PC-9 (cell line): Measurements from ENCODE around the gene CNOT6L. TPM values are rescaled to one million over a fixed set of nuclear protein-coding genes. Genes with fewer than 3 reads are reported as not detected.

Experiments used
- BruUV-seq: library from RNA; stranded (reverse); fragments of 400-500 nt; replicated peaks from 2 replicates; lab custom pipeline; 2021; lab: Mats Ljungman, UMichigan
- CTCF ChIA-PET: fragments of 300-600 bp; sonication (Branson Sonifier 250); formaldehyde crosslinking; loops from one replicate; lab custom pipeline; 2022; ENCODE audit warnings: antibody characterized with exemption; lab: Charles Lee
- POLR2A ChIA-PET: fragments of 300-600 bp; sonication (Branson Sonifier 250); formaldehyde crosslinking; loops from one replicate; lab custom pipeline; 2022; ENCODE audit warnings: antibody characterized with exemption; ENCODE audit not compliant: unreplicated experiment; lab: Charles Lee
- DNase-seq, 2 experiments: peaks; one replicate each; pipeline versions ENCODE4 v3.0.0 to v3.0.0-alpha.2; 2015 to 2022; ENCODE audit warnings: mixed read lengths in 1 of 2
- H2AFZ ChIP-seq: fragments of 200-600 bp; sonication (generic); 2 replicates; pipeline ENCODE4 v1.8.1; 2017; ENCODE audit warnings: antibody characterized with exemption
- H3F3A ChIP-seq: fragments of 200-600 bp; sonication (generic); 2 replicates; pipeline ENCODE4 v1.8.1; 2017; ENCODE audit warnings: antibody characterized with exemption, mild to moderate bottlenecking, low read depth; ENCODE audit not compliant: insufficient read depth
- H3K27ac ChIP-seq: fragments of 200-600 bp; sonication (generic); 2 replicates; pipeline ENCODE4 v1.6.1; 2016; ENCODE audit warnings: mixed run types
- H3K27me3 ChIP-seq: fragments of 200-600 bp; sonication (generic); 2 replicates; pipeline ENCODE4 v1.6.1; 2016; ENCODE audit warnings: low read depth, mixed run types; ENCODE audit not compliant: insufficient read depth
- H3K36me3 ChIP-seq: fragments of 200-600 bp; sonication (generic); 2 replicates; pipeline ENCODE4 v1.6.1; 2016; ENCODE audit warnings: low read depth, mixed run types
- H3K4me1 ChIP-seq: fragments of 200-600 bp; sonication (generic); replicated peaks from 2 replicates; pipeline ENCODE4 v1.6.1; 2016; ENCODE audit warnings: mixed run types; ENCODE audit not compliant: insufficient read depth
- H3K4me2 ChIP-seq: fragments of 200-600 bp; sonication (generic); 2 replicates; pipeline ENCODE4 v1.6.1; 2017; ENCODE audit warnings: mixed run types
- H3K4me3 ChIP-seq: fragments of 200-600 bp; sonication (generic); 2 replicates; pipeline ENCODE4 v1.6.1; 2016; ENCODE audit warnings: mixed run types
- H3K79me2 ChIP-seq: fragments of 200-600 bp; sonication (generic); 2 replicates; pipeline ENCODE4 v1.6.1; 2017; ENCODE audit warnings: low read depth, mixed run types
- H3K9me2 ChIP-seq: fragments of 200-600 bp; sonication (generic); 2 replicates; pipeline ENCODE4 v1.8.1; 2017; ENCODE audit warnings: mild to moderate bottlenecking; ENCODE audit not compliant: insufficient read depth
- H3K9me3 ChIP-seq: fragments of 200-600 bp; sonication (generic); 2 replicates; pipeline ENCODE4 v1.8.1; 2016; ENCODE audit warnings: low read depth; ENCODE audit not compliant: insufficient read depth
- H4K20me1 ChIP-seq: fragments of 200-600 bp; sonication (generic); 2 replicates; pipeline ENCODE4 v1.8.1; 2017; ENCODE audit not compliant: insufficient read depth
- CTCF ChIP-seq: fragments of 200-600 bp; sonication (generic); conservative IDR thresholded peaks from 2 replicates; pipeline ENCODE4 v1.6.1; 2017; ENCODE audit warnings: mixed run types, antibody characterized with exemption, mild to moderate bottlenecking, moderate library complexity
- EZH2 ChIP-seq: fragments of 200-600 bp; sonication (generic); IDR thresholded peaks from 2 replicates; pipeline ENCODE4 v1.8.0; 2017; ENCODE audit warnings: antibody characterized with exemption, low read depth
- intact Hi-C: fragments of 100-400 bp; cut with micrococcal nuclease; formaldehyde crosslinking; loops from one replicate; pipeline ENCODE4 v1.10.0; 2022; ENCODE audit not compliant: unreplicated experiment
- total RNA-seq: library from RNA; stranded (reverse); gene quantifications from 2 replicates; pipeline ENCODE4 v1.2.3, GENCODE V29; 2021

The CNOT6L gene
- total RNA-seq, 1 experiment from 2014 or later: 26.7 TPM

DNA sequence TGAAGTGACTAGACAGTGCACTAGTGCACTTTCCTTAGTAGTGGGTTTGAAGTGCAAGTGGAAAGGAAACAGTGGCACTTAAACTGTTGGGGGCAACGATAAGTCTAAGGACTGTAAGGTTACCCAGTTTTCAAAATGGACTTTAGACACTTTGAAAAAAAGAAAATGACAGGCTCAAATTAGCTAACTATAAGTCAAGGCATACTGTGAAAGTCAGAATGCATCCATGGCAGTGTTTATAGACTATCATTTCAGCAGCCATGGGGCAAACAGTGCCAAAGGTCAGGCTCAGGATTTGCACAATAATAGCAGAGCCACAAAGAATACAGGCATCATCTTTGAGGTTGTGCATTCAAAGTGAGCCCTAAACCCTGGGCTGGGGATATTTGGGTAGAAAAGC is 109.1 kb downstream of the CNOT6L start:
- no peak overlapping the region for H3K27ac ChIP-seq
- H3K9me2 ChIP-seq: no peaks in the 10 kb centered on the region
- no TSS peak for BruUV-seq
- no peak overlapping the region for H2AFZ ChIP-seq
- no peaks in the 10 kb centered on the region for H4K20me1 ChIP-seq
- ChIA-PET POLR2A (no interaction called here), CTCF (no interaction called here)
- no peaks in the 10 kb centered on the region for H3K9me3 ChIP-seq
- H3K36me3 ChIP-seq: no peaks in the 10 kb centered on the region
- no peak overlapping the region for H3K4me3 ChIP-seq
- intact Hi-C loops: no loop called here
- no peaks in the 10 kb centered on the region for H3F3A ChIP-seq
- no peaks in the 10 kb centered on the region for H3K4me1 ChIP-seq
- TF ChIP-seq EZH2 (no peak), CTCF (no peak)
- no peak overlapping the region for H3K4me2 ChIP-seq
- no peak for DNase-seq
- H3K79me2 ChIP-seq: no peaks in the 10 kb centered on the region
- H3K27me3 ChIP-seq: no peaks in the 10 kb centered on the region

DNA sequence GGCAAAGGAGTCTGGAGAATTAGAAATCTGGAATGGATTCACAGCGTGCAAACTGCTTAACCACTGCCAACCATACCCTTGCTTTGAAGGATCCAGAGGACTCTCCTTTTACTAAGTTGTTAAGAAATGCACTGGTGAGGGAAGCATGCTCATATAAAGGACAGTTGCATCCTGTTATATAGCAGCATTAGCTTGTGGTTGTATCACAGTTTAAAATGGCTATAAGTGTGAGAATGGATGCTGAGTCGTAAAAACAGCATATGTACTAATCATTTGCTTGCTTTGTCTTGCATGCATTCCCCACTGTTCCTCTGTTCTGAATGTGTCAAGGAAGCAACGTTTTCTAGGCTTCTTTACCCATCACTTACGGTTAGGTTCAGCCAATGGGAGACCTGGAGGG is 112.5 kb downstream of the CNOT6L start:
- intact Hi-C loops: no loop called here
- no peak overlapping the region for H3K4me3 ChIP-seq
- H3K4me1 ChIP-seq: no peaks in the 10 kb centered on the region
- H3K27ac ChIP-seq: no peak overlapping the region
- no peaks in the 10 kb centered on the region for H3K9me2 ChIP-seq
- H3K27me3 ChIP-seq: no peaks in the 10 kb centered on the region
- TF ChIP-seq CTCF: no peak
- TF ChIP-seq EZH2: no peak
- ChIA-PET POLR2A (no interaction called here), CTCF (no interaction called here)
- no peak overlapping the region for H3K4me2 ChIP-seq
- H2AFZ ChIP-seq: no peak overlapping the region
- no peaks in the 10 kb centered on the region for H3F3A ChIP-seq
- no peaks in the 10 kb centered on the region for H4K20me1 ChIP-seq
- no peak for DNase-seq
- H3K36me3 ChIP-seq: no peaks in the 10 kb centered on the region
- no peaks in the 10 kb centered on the region for H3K79me2 ChIP-seq
- BruUV-seq: no TSS peak
- H3K9me3 ChIP-seq: no peaks in the 10 kb centered on the region

- H3K36me3 ChIP-seq: no peaks in the 10 kb centered on the region
- H3K79me2 ChIP-seq: no peaks in the 10 kb centered on the region
- H3K9me3 ChIP-seq: no peaks in the 10 kb centered on the region
- no peaks in the 10 kb centered on the region for H3K27me3 ChIP-seq
- no peak overlapping the region for H2AFZ ChIP-seq
- H3K4me2 ChIP-seq: no peak overlapping the region
- 0 out of 2 replicates have a peak, but pooled peaks cover 8% of the 10 kb centered on the region for H3F3A ChIP-seq
- intact Hi-C loops: no loop called here
- no peak overlapping the region for H3K27ac ChIP-seq
- POLR2A ChIA-PET: no interaction called here
- H3K9me2 ChIP-seq: no peaks in the 10 kb centered on the region
- H3K4me1 ChIP-seq: peaks cover 15% of the 10 kb centered on the region
- H4K20me1 ChIP-seq: no peaks in the 10 kb centered on the region
- no TSS peak for BruUV-seq
- H3K4me3 ChIP-seq: no peak overlapping the region
- CTCF ChIA-PET: no interaction called here
- TF ChIP-seq CTCF: no peak
- TF ChIP-seq EZH2: no peak
- DNase-seq: no peak
These were observed 115.5 kb downstream of the CNOT6L start for GRCh38 chr4:77703666-77704065.
